AG08395 (cell line): ENCODE data around the gene SCYL1.

ENCODE experiments used
- DNase-seq: peaks from one replicate; pipeline ENCODE4 v3.0.0; 2012; ENCODE audit warnings: mixed read lengths, low spot score

The SCYL1 gene

GRCh38 chr11:65537296-65537597 is 12.4 kb downstream of the SCYL1 start:
- DNase-seq, result no peak

- DNase-seq, result no peak
Measured at GRCh38 chr11:65537620-65538231, 12.8 kb downstream of the SCYL1 start.

- DNase-seq, result no peak
Measured at GRCh38 chr11:65538232-65538914, 13.5 kb downstream of the SCYL1 start.

GRCh38 chr11:65538915-65539743 is 14.2 kb downstream of the SCYL1 start:
- no peak for DNase-seq

- DNase-seq, result no peak
Measured at GRCh38 chr11:65539744-65540289, 14.9 kb downstream of the SCYL1 start.

GRCh38 chr11:65540290-65541092 is 15.6 kb downstream of the SCYL1 start:
- peak; percentile 96 for DNase-seq

- DNase-seq, result no peak
Measured at GRCh38 chr11:65541093-65541982, 16.5 kb downstream of the SCYL1 start.

- DNase-seq, result no peak
Measured at GRCh38 chr11:65542738-65543390, 18.0 kb downstream of the SCYL1 start.

GRCh38 chr11:65545853-65546216 is 21.0 kb downstream of the SCYL1 start:
- DNase-seq, result no peak

- no peak for DNase-seq
Measured at GRCh38 chr11:65546217-65546958, 21.5 kb downstream of the SCYL1 start.

GRCh38 chr11:65547446-65548125 is 22.7 kb downstream of the SCYL1 start:
- DNase-seq, result no peak

- DNase-seq, result no peak
Measured at GRCh38 chr11:65548395-65548794, 23.5 kb downstream of the SCYL1 start.

- DNase-seq, result no peak
Measured at GRCh38 chr11:65549096-65549495, 24.2 kb downstream of the SCYL1 start.

- DNase-seq, result no peak
Measured at GRCh38 chr11:65551572-65552387, 26.9 kb downstream of the SCYL1 start.

GRCh38 chr11:65552388-65552951 is 27.6 kb downstream of the SCYL1 start:
- DNase-seq, result no peak

GRCh38 chr11:65553301-65554001 is 28.6 kb downstream of the SCYL1 start:
- no peak for DNase-seq

- no peak for DNase-seq
Measured at GRCh38 chr11:65554057-65554818, 29.4 kb downstream of the SCYL1 start.
